HUDEP-2 (cell line): ENCODE measurements around the gene TMEM63B.
"Not testable (repeated sequence)": the region's sequence is repeated elsewhere in the genome, so short reads cannot be mapped to it uniquely, and the experiment has no call there.

Experiments
- DNase-seq, 76 experiments: peaks; one replicate each; lab custom pipeline; 2025; ENCODE audit not compliant: unreplicated experiment in 76 of 76; lab: John Stamatoyannopoulos, UW

The TMEM63B gene

DNA sequence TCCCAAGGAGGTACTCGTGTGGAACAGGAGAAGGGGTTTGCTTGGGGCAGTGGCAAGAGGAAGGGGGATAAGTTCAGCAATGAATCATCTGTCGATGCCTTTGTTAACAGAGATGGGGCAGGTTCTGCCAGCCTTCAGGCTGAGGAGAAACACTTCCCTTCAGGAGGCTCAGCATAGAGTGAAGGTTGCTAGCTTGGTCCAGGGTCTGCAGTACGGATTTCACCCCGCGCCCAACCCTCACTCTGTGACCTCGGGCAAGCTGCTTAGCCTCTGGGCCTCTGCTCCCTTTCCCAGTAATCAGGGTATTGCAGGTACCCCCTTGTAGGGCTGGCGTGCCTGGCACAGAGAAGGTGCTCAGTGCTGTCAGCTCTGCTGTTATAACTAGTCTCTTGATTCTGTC, 38.8 kb downstream of the TMEM63B start:
- no peak for DNase-seq

DNA sequence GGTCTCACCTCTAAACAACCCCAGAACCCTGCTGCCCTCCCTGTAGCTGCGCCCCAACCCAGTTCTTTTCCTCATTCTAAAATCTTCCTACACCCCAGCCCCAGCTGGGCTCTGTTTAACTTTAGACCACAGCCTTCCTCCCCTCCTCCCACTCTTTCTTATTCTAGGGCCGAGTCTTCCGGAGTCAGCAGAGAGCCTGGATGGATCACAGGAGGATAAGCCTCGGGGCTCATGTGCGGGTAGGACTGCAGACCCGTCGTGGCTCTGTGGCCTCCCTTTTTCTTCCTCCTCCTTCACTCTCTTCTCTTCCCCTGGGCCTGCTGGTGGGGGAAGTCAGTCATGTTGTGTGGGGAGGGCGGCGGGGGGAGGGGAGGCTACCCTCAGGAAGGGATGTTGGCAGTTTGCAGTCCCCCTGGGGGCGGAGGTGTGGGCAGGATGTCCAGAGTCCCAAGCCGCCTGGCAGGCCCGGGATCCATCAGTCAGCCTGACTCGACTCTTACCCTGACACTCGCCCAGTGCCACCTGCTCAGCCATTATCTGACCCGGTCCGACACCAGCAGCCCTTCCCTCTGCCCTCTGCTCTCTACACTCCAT, 39.3 kb downstream of the TMEM63B start:
- no peak for DNase-seq

DNA sequence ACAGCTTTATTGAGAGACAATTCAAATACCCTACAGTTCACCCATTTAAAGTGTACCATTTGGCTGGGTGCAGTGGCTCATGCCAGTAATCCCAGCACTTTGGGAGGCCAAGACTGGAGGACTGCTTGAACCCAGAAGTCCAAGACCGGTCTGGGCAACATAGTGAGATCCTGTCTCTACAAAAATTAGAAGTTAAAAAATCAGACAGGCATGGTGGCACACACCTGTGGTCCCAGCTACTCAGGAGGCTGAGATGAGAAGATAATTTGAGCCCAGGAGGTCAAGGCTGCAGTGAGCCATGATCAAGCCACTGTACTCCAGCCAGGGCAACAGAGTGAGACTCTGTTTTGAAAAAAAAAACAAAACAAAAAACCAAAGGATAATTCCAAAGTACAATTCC, 40.2 kb downstream of the TMEM63B start:
- no peak for DNase-seq

DNA sequence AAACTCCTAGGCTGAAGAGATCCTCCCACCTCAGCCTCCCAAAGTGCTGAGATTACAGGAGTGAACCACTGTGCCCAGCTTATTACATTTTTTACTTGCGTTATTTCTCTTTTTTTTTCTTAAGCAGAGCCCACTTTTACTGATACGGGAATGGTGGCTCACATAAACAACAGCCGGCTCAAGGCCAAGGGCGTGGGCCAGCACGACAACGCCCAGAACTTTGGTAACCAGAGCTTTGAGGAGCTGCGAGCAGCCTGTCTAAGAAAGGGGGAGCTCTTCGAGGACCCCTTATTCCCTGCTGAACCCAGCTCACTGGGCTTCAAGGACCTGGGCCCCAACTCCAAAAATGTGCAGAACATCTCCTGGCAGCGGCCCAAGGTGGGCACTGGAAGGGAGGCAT, 41.8 kb downstream of the TMEM63B start:
- peak in 65 of 76 experiments; percentile 6 to 82 (median 58) for DNase-seq

DNA sequence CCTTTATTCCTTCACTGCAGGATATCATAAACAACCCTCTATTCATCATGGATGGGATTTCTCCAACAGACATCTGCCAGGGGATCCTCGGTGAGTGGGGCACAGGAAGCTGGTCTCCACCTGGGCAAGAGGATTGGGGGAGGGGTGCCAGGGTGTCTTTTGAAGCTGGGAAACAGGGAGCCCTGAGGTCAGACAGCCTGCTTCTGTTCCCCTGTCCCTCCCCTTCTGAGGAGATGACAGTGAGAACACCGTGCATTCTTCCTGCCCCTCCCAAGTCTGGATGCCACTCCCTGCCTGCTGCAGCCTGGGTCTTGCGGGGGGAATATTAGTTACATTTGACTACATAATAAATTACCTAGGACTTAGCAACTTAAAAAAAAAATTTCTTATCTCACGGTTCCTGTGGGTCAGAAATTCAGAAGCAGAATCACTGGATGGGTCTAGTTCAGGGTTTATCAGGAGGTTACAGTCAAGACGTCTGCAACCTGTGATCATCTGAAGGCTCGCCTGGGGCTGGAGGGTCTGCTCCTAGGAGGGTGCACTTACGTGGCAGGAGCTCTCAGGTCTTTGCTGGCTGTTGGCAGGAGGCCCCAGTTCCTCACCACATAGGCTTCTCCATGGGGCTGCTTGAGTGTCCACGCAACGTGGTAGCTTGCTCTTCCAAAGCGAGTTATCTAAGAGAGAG, 42.7 kb downstream of the TMEM63B start:
- peak in 12 of 76 experiments; percentile 13 to 49 (median 30) for DNase-seq

DNA sequence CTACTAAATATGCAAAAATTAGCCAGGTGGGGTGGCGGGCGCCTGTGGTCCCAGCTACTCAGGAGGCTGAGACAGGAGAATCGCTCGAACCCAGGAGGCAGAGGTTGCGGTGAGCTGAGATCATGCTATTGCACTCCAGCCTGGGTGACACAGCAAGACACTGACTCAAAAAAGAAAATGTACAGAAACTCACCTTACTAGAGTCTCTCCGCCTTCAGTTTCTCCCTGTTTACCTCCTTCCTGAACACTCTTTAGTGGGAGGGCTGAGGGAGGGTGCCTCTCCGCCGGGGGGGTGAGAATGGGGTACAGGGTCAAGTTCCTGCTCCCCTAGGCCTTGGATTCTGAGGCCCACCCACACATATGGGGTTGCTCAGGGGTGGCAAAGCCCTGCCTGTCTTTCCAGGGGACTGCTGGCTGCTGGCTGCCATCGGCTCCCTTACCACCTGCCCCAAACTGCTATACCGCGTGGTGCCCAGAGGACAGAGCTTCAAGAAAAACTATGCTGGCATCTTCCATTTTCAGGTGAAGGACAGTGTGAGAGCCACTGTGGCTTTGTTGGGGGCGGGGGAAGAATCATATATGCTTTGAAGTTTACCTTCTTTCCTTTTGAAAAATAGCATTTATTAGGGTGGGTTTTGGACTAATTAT, 44.7 kb downstream of the TMEM63B start:
- DNase-seq: no peak

DNA sequence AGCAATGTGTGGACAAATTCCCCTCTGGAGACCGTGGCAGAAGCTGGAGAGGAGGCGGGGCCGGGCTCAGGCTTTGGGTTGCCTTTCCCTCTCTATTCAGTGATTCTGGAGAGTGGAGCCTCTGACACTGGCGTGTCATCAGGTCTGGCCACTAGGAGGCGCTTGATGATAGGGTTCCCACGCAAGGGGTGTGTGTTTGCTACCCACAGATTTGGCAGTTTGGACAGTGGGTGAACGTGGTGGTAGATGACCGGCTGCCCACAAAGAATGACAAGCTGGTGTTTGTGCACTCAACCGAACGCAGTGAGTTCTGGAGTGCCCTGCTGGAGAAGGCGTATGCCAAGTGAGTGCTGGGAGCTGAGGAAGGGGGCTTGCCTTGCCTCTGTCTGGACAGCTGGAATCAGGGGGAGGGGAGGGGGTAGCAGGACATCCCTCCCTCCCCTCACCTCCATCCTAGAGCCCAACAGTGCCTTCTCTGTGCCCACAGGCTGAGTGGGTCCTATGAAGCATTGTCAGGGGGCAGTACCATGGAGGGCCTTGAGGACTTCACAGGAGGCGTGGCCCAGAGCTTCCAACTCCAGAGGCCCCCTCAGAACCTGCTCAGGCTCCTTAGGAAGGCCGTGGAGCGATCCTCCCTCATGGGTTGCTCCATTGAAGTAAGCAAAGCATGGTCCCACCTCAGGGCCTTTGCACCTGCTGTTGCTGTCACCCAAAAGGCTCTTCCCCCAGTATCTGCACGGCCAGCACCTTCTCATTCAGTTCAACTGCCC, 45.6 kb downstream of the TMEM63B start:
- DNase-seq: peak in 72 of 76 experiments; percentile 31 to 88 (median 71)

DNA sequence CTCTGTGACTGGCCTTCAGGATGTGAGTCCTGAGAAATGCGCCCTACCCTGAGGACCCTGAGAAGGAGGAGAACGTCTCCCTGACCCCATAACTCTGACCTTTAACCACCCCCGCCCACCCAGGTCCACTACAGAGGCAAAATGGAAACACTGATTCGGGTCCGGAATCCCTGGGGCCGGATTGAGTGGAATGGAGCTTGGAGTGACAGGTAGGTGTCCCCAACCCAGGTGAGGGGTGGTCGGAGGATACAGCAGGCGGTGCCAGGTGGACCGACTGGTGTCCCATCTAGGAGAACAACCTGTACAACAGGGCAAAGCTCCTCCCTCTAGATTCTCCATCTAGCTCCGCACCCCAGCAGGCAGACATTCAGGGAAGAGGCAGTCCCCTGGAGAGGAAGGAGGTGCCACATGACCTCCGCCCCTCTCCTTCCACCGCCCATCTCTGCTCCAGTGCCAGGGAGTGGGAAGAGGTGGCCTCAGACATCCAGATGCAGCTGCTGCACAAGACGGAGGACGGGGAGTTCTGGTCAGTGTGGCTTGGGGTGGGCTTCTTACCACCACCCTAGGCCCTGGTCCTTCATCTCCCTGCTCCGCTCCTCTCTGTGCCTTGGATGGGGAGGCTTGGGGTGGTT, 48.9 kb downstream of the TMEM63B start:
- no peak for DNase-seq

DNA sequence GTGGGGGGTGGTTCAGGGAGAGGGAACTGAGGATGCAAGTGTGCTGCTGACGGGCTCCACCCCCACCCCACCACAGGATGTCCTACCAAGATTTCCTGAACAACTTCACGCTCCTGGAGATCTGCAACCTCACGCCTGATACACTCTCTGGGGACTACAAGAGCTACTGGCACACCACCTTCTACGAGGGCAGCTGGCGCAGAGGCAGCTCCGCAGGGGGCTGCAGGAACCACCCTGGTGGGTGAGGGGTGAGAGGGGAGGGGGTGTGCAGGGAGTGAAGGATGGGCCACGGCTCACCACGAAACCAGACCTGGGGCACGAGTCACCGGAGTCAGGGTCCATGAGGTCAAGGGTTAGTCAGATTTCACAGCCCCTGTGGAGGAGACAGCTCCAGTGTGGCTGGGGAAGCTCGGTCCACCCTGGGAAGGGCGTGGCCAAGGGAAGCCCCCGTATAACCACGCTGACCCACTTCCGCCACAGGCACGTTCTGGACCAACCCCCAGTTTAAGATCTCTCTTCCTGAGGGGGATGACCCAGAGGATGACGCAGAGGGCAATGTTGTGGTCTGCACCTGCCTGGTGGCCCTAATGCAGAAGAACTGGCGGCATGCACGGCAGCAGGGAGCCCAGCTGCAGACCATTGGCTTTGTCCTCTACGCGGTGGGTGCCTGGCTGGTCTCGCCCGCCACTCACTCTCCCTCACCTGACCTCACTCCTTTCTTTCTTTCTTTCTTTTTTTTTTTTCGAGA, 49.6 kb downstream of the TMEM63B start:
- DNase-seq: no peak

DNA sequence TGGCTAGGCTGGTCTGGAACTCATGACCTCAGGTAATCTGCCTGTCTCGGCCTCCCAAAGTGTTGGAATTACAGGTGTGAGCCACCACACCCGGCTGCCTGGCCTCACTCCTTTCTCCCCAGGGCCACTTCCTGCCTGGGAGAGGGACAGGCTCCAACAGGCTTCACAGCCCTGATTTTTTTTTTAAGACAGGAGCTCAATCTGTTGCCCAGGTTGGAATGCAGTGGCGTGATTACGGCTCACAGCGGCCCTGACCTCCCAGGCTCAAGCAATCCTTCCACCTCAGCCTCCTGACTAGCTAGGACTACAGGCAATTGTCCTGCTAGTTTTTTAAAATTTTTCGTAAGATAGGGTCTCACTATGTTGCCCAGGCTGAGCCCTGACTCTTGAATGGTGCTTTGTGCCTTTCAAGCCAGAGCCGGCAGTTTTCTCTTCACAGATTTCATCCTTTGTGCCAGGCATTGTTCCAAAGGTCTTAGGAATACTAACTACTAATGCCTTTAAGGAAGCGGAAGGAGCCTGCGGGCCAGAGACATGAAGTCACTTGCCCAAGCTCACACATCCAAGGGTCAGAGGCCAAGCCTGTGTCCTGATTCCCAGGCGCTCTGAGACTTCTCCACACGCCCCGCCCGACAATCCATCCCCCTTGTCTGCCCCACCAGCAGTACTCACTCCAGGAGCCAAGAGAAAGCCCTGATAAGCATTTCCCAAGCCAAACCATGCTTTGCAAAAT, 50.5 kb downstream of the TMEM63B start:
- DNase-seq: no peak

DNA sequence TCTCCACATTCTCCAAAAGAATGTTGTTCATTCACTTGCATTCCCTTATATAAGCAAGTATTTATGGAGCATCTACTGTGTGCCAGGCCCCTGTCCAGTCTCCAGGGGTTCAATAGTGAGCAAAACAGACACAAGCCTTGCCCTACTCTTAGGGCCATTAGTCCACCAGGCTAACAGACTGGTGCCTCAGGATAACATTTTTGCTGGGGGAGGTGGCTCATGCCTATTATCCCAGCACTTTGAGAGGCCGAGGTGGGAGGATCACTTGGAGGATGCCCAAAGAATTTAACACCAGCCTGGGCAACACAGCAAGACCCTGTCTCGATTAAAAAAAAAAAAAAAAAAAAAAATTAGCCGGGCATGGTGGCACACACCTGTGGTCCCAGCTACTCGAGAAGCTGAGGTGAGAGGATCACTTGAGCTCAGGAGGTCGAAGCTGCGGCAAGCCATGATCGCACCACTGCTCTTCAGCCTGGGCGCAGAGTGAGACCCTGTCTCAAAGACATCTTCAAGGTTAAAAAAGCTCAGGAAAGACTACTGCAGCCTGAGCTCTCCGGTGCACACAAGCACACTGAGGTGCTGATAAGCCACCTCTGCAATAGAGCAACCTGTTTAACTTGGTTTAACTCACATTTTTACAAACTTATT, 51.2 kb downstream of the TMEM63B start:
- DNase-seq: no peak

DNA sequence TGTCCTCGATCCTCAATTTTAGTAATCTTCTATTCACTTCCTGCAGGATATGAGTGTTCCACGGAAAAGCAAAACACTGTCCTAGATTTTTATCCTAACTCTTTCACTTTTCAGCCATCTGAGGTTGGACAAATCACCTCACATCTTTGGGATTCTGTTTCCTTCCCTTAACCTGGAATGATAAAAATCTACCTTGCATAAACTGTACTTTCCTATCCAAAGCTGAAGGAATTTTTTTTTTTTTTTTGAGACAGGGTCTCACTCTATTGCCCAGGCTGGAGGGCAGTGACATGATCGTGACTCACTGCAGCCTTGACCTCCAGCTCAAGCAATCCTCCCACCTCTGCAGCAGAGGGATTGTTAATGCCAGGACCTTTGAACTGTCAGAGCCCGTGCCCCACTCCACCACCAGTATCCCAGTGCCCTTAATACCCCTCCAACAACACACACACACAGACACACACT, 51.8 kb downstream of the TMEM63B start:
- no peak for DNase-seq

DNA sequence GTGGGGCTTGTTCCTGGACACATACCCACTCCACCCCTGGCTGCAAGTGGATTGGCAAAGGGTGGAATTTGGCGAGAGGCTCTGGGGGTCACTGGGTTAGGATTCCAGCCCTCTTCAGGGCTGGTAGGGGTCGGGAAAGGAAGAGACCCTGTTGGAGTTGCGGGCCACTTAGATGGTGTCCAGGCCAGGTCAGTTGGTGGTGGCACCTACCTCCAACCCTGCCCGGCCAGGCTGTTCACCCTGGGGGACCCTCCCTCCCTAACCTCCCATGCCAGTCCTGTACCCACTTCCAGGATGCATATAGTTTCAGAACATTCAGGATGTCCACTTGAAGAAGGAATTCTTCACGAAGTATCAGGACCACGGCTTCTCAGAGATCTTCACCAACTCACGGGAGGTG, 52.3 kb downstream of the TMEM63B start:
- DNase-seq: no peak

DNA sequence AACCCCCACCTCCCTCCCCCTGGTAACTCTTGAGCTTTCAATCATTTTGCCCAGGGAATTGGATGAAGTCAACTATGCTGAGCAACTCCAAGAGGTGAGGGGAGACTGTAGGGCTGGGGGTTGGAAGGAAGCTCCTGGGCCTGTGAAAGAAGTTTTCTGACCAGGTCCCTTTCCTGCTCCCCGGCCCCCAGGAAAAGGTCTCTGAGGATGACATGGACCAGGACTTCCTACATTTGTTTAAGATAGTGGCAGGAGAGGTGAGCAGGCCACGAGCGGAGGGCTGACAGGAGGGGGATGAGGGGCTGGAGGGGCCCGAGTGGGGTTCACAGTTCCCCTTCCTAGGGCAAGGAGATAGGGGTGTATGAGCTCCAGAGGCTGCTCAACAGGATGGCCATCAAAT, 53.1 kb downstream of the TMEM63B start:
- no peak for DNase-seq

DNA sequence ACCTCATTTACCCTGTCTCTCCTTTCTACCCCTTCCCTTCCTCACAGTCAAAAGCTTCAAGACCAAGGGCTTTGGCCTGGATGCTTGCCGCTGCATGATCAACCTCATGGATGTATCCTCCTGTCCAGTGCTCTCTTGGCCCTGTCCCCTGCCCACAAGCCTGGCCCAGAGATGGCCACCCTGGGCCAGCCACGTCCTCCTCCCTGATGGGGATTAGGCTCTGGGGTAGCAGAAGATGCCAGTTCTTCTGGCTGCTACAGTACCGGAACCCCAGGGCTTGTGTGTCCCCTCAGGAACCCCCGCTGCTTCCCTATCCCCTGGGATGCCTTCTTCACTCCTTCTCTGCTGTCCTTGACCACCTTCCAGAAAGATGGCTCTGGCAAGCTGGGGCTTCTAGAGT, 53.5 kb downstream of the TMEM63B start:
- no peak for DNase-seq

DNA sequence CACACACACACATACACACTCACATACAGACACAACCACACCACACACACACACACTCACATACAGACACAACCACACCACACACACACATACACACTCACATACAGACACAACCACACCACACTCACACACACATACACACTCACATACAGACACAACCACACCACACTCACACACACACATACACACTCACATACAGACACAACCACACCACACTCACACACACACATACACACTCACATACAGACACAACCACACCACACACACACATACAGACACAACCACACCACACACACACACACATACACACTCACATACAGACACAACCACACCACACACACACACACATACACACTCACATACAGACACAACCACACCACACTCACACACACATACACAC, 54.4 kb downstream of the TMEM63B start:
- not testable (repeated sequence) for DNase-seq

DNA sequence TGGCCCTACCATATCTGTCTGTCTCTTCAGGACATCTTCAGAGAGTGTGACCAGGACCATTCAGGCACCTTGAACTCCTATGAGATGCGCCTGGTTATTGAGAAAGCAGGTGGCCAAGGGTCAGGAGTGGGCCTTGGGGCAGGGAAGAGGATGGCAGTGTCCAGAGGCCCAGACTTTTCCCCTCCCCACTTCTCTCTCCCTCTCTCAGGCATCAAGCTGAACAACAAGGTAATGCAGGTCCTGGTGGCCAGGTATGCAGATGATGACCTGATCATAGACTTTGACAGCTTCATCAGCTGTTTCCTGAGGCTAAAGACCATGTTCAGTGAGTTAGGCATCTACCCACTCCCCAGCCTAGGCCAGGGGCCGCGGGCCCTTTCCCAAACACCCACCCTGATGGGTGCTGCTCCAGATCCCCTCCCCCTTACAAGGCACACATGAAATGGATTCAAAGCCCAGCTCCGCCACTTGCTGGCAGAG, 55.6 kb downstream of the TMEM63B start:
- DNase-seq: no peak

DNA sequence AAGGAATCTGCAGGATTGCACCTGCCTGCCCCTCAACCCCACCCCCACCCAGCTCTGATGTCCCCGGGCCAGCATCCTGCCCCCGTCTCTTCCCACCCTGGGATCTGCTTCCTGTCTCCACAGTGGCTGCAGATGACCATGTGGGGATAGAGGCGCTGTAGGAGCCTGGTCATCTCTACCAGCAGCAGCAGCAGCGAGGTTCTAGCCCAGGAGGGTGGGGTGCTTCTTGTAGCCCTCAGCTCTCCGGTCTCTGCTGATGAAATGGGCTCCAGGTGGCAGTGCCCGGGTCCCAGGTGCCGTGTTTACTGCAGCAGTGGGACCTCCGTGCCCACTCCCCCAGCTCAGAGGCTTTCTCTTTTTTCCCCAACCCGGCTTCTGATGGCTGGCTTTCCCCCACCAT, 56.4 kb downstream of the TMEM63B start:
- DNase-seq: no peak

DNA sequence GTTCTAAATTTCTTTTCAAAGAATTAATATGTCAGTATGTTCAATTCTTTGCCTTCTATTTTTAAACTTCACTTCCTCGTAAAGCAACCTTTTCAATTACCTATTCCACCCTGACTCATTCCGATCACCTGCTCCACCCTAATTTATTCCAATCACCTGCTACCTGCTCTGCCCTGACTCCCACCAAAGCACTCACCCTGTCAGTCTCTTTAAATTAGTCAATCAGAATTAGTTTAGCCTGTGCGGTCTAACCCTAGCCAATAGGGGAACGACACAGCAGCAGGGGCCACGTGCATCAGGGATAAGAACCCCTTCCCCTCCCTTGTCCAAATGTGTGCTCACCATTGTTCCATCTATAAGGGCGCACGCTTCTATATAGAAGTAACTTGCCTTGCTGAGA, 58.0 kb downstream of the TMEM63B start:
- not testable (repeated sequence) for DNase-seq
